Coronary artery (tissue), 2 donors: ENCODE measurements around the gene ASIC2.

Experiments
- DNase-seq: peaks from one replicate; pipeline ENCODE4 v3.0.0-alpha.2; 2017; ENCODE audit warnings: low spot score
- H3K27ac ChIP-seq, 2 donors: fragments of 200-600 bp; sonication (generic); one replicate each; pipeline ENCODE4 v1.5.1; 2016 to 2019
- H3K4me3 ChIP-seq: fragments of 200-600 bp; sonication (generic); 2 replicates; pipeline ENCODE4 v1.5.1; 2016; ENCODE audit warnings: mild to moderate bottlenecking, moderate library complexity
- CTCF ChIP-seq: fragments of 200-600 bp; sonication (generic); IDR thresholded peaks from one replicate; pipeline ENCODE4 v1.5.1; 2019; ENCODE audit warnings: antibody characterized with exemption

The ASIC2 gene

GRCh38 chr17:33137426-33137825, 155.7 kb downstream of the ASIC2 start:
- TF ChIP-seq CTCF, result no peak
- DNase-seq, result no peak
- no peak overlapping the region for H3K4me3 ChIP-seq
- H3K27ac ChIP-seq, result no peak overlapping the region

GRCh38 chr17:33135691-33136090, 157.4 kb downstream of the ASIC2 start:
- H3K4me3 ChIP-seq, result no peak overlapping the region
- TF ChIP-seq CTCF, result no peak
- H3K27ac ChIP-seq, result no peak overlapping the region
- DNase-seq, result no peak

- DNase-seq, result no peak
- TF ChIP-seq CTCF, result no peak
- no peak overlapping the region for H3K4me3 ChIP-seq
- H3K27ac ChIP-seq, result no peak overlapping the region
Measured at GRCh38 chr17:33131620-33132019, 161.5 kb downstream of the ASIC2 start.

GRCh38 chr17:33127706-33128105, 165.4 kb downstream of the ASIC2 start:
- H3K27ac ChIP-seq, result no peak overlapping the region
- no peak overlapping the region for H3K4me3 ChIP-seq
- TF ChIP-seq CTCF, result no peak
- DNase-seq, result no peak

- Histone ChIP-seq H3K27ac (no peak overlapping the region), H3K4me3 (no peak overlapping the region)
- TF ChIP-seq CTCF, result no peak
- DNase-seq, result no peak
Measured at GRCh38 chr17:33126086-33126485, 167.0 kb downstream of the ASIC2 start.

- no peak for DNase-seq
- TF ChIP-seq CTCF, result no peak
Measured at GRCh38 chr17:33125552-33125950, 167.5 kb downstream of the ASIC2 start.

GRCh38 chr17:33124871-33125551, 168.1 kb downstream of the ASIC2 start:
- no peak for DNase-seq
- no peak overlapping the region for H3K4me3 ChIP-seq
- TF ChIP-seq CTCF, result no peak
- H3K27ac ChIP-seq, result no peak overlapping the region

More at GRCh38 chr17:33125552-33125950, 167.5 kb downstream of the ASIC2 start:
- no peak overlapping the region for H3K4me3 ChIP-seq
- no peak overlapping the region for H3K27ac ChIP-seq
